Measurements from ENCODE around the gene LINC01488. TPM values are rescaled to one million over a fixed set of nuclear protein-coding genes. Genes with fewer than 3 reads are reported as not detected.

LINC01488 gene
- total and polyA plus RNA-seq, 9 donors: 0.04 to 0.16 (median 0.10) TPM; not detected in 2

GRCh38 chr11:69494851-69495250, 13.4 kb downstream of the LINC01488 start:
- WGBS (ENCODE audit: insufficient coverage): 96% methylated on average over 7 of the region's 7 CpGs
- Histone ChIP-seq H3K4me3 (ENCODE audit: low read length) (no peak overlapping the region), H3K27ac (ENCODE audit: low read length) (peak overlapping the region; percentile 10), H3K27me3 (ENCODE audit: control insufficient read depth, insufficient read depth, low read length) (peaks cover 8% of the 10 kb centered on the region), H3K4me1 (ENCODE audit: control insufficient read depth, insufficient read depth, low read length) (peaks cover 66% of the 10 kb centered on the region), H3K36me3 (ENCODE audit: control insufficient read depth, insufficient read depth, low read length) (no peaks in the 10 kb centered on the region), H3K9me3 (replicated peaks; ENCODE audit: control insufficient read depth, low read depth, low read length) (no peaks in the 10 kb centered on the region)
- no peak for DNase-seq

GRCh38 chr11:69495441-69496201, 14.2 kb downstream of the LINC01488 start:
- no peak overlapping the region for H3K4me3 ChIP-seq (ENCODE audit: low read length)
- WGBS (ENCODE audit: insufficient coverage): 96% methylated on average over 4 of the region's 12 CpGs
- peaks cover 66% of the 10 kb centered on the region for H3K4me1 ChIP-seq (ENCODE audit: control insufficient read depth, insufficient read depth, low read length)
- H3K27me3 ChIP-seq (ENCODE audit: control insufficient read depth, insufficient read depth, low read length): peaks cover 8% of the 10 kb centered on the region
- no peak overlapping the region for H3K27ac ChIP-seq (ENCODE audit: low read length)
- H3K9me3 ChIP-seq (replicated peaks; ENCODE audit: control insufficient read depth, low read depth, low read length): no peaks in the 10 kb centered on the region
- no peak for DNase-seq
- H3K36me3 ChIP-seq (ENCODE audit: control insufficient read depth, insufficient read depth, low read length): no peaks in the 10 kb centered on the region

GRCh38 chr11:69496202-69496557, 14.7 kb downstream of the LINC01488 start:
- Histone ChIP-seq H3K9me3 (replicated peaks; ENCODE audit: control insufficient read depth, low read depth, low read length) (no peaks in the 10 kb centered on the region), H3K4me3 (ENCODE audit: low read length) (no peak overlapping the region), H3K36me3 (ENCODE audit: control insufficient read depth, insufficient read depth, low read length) (no peaks in the 10 kb centered on the region), H3K4me1 (ENCODE audit: control insufficient read depth, insufficient read depth, low read length) (peaks cover 68% of the 10 kb centered on the region), H3K27ac (ENCODE audit: low read length) (peak overlapping the region; percentile 87), H3K27me3 (ENCODE audit: control insufficient read depth, insufficient read depth, low read length) (peaks cover 8% of the 10 kb centered on the region)
- no peak for DNase-seq
- 88% methylated on average over 9 of the region's 10 CpGs for WGBS (ENCODE audit: insufficient coverage)

GRCh38 chr11:69496631-69497220, 15.3 kb downstream of the LINC01488 start:
- no peak for DNase-seq
- Histone ChIP-seq H3K36me3 (ENCODE audit: control insufficient read depth, insufficient read depth, low read length) (no peaks in the 10 kb centered on the region), H3K27ac (ENCODE audit: low read length) (peak overlapping the region; percentile 87), H3K9me3 (replicated peaks; ENCODE audit: control insufficient read depth, low read depth, low read length) (no peaks in the 10 kb centered on the region), H3K27me3 (ENCODE audit: control insufficient read depth, insufficient read depth, low read length) (peaks cover 5% of the 10 kb centered on the region), H3K4me1 (ENCODE audit: control insufficient read depth, insufficient read depth, low read length) (peaks cover 68% of the 10 kb centered on the region), H3K4me3 (ENCODE audit: low read length) (no peak overlapping the region)
- WGBS (ENCODE audit: insufficient coverage): 64% methylated on average over 6 of the region's 12 CpGs

GRCh38 chr11:69497221-69497787, 15.8 kb downstream of the LINC01488 start:
- DNase-seq: peak; percentile 96
- H3K9me3 ChIP-seq (replicated peaks; ENCODE audit: control insufficient read depth, low read depth, low read length): no peaks in the 10 kb centered on the region
- H3K36me3 ChIP-seq (ENCODE audit: control insufficient read depth, insufficient read depth, low read length): no peaks in the 10 kb centered on the region
- no peak overlapping the region for H3K4me3 ChIP-seq (ENCODE audit: low read length)
- peak overlapping the region; percentile 26 for H3K27ac ChIP-seq (ENCODE audit: low read length)
- 0% methylated on average over 8 of the region's 19 CpGs for WGBS (ENCODE audit: insufficient coverage)
- peaks cover 69% of the 10 kb centered on the region for H3K4me1 ChIP-seq (ENCODE audit: control insufficient read depth, insufficient read depth, low read length)
- H3K27me3 ChIP-seq (ENCODE audit: control insufficient read depth, insufficient read depth, low read length): peaks cover 5% of the 10 kb centered on the region

- no peaks in the 10 kb centered on the region for H3K9me3 ChIP-seq (replicated peaks; ENCODE audit: control insufficient read depth, low read depth, low read length)
- DNase-seq: no peak
- peaks cover 72% of the 10 kb centered on the region for H3K4me1 ChIP-seq (ENCODE audit: control insufficient read depth, insufficient read depth, low read length)
- no peaks in the 10 kb centered on the region for H3K36me3 ChIP-seq (ENCODE audit: control insufficient read depth, insufficient read depth, low read length)
- no peaks in the 10 kb centered on the region for H3K27me3 ChIP-seq (ENCODE audit: control insufficient read depth, insufficient read depth, low read length)
- H3K27ac ChIP-seq (ENCODE audit: low read length): no peak overlapping the region
- 93% methylated on average over 5 of the region's 7 CpGs for WGBS (ENCODE audit: insufficient coverage)
- H3K4me3 ChIP-seq (ENCODE audit: low read length): no peak overlapping the region
Observed at GRCh38 chr11:69498614-69499175, 17.2 kb downstream of the LINC01488 start.

GRCh38 chr11:69499186-69499917, 17.9 kb downstream of the LINC01488 start:
- H3K9me3 ChIP-seq (replicated peaks; ENCODE audit: control insufficient read depth, low read depth, low read length): no peaks in the 10 kb centered on the region
- WGBS (ENCODE audit: insufficient coverage): 49% methylated on average over 4 of the region's 13 CpGs
- no peaks in the 10 kb centered on the region for H3K27me3 ChIP-seq (ENCODE audit: control insufficient read depth, insufficient read depth, low read length)
- no peak for DNase-seq
- no peaks in the 10 kb centered on the region for H3K36me3 ChIP-seq (ENCODE audit: control insufficient read depth, insufficient read depth, low read length)
- H3K27ac ChIP-seq (ENCODE audit: low read length): peak overlapping the region; percentile 29
- H3K4me3 ChIP-seq (ENCODE audit: low read length): no peak overlapping the region
- H3K4me1 ChIP-seq (ENCODE audit: control insufficient read depth, insufficient read depth, low read length): peaks cover 67% of the 10 kb centered on the region

- WGBS (ENCODE audit: insufficient coverage): 27% methylated on average over 10 of the region's 10 CpGs
- Histone ChIP-seq H3K4me1 (ENCODE audit: control insufficient read depth, insufficient read depth, low read length) (peaks cover 61% of the 10 kb centered on the region), H3K4me3 (ENCODE audit: low read length) (no peak overlapping the region), H3K36me3 (ENCODE audit: control insufficient read depth, insufficient read depth, low read length) (no peaks in the 10 kb centered on the region), H3K27me3 (ENCODE audit: control insufficient read depth, insufficient read depth, low read length) (no peaks in the 10 kb centered on the region), H3K27ac (ENCODE audit: low read length) (no peak overlapping the region), H3K9me3 (replicated peaks; ENCODE audit: control insufficient read depth, low read depth, low read length) (no peaks in the 10 kb centered on the region)
- no peak for DNase-seq
Observed at GRCh38 chr11:69499918-69500284, 18.4 kb downstream of the LINC01488 start.

GRCh38 chr11:69500285-69501120, 19.0 kb downstream of the LINC01488 start:
- H3K4me3 ChIP-seq (ENCODE audit: low read length): no peak overlapping the region
- WGBS (ENCODE audit: insufficient coverage): 67% methylated on average over 13 of the region's 13 CpGs
- peaks cover 55% of the 10 kb centered on the region for H3K4me1 ChIP-seq (ENCODE audit: control insufficient read depth, insufficient read depth, low read length)
- no peaks in the 10 kb centered on the region for H3K36me3 ChIP-seq (ENCODE audit: control insufficient read depth, insufficient read depth, low read length)
- H3K27ac ChIP-seq (ENCODE audit: low read length): no peak overlapping the region
- H3K9me3 ChIP-seq (replicated peaks; ENCODE audit: control insufficient read depth, low read depth, low read length): no peaks in the 10 kb centered on the region
- no peaks in the 10 kb centered on the region for H3K27me3 ChIP-seq (ENCODE audit: control insufficient read depth, insufficient read depth, low read length)
- DNase-seq: no peak
